Measurements from ENCODE around the gene MICALL2. TPM values are rescaled to one million over a fixed set of nuclear protein-coding genes. Genes with fewer than 3 reads are reported as not detected.

Gene MICALL2
- polyA plus RNA-seq, 1 donor from 2014 or later = 12.8 TPM

GRCh38 chr7:1452205-1452604 is 7.1 kb downstream of the MICALL2 start:
- H2AFZ ChIP-seq (ENCODE audit: low read depth, low read length) = no peak overlapping the region
- no peaks in the 10 kb centered on the region for H4K20me1 ChIP-seq (ENCODE audit: insufficient read depth)
- no peak for TF ChIP-seq EP300 (conservative IDR thresholded peaks at IDR 0.05; ENCODE audit: poor library complexity, severe bottlenecking)
- TF ChIP-seq CTCF (IDR thresholded peaks at IDR 0.05; ENCODE audit: poor library complexity, severe bottlenecking) = no peak
- TF ChIP-seq EZH2 (IDR thresholded peaks at IDR 0.05; ENCODE audit: borderline replicate concordance, insufficient read depth, low read length, poor library complexity, severe bottlenecking) = no peak
- TF ChIP-seq MXI1 (conservative IDR thresholded peaks at IDR 0.05; ENCODE audit: poor library complexity, severe bottlenecking) = no peak
- no peak for TF ChIP-seq SMC3 (conservative IDR thresholded peaks at IDR 0.05; ENCODE audit: poor library complexity)
- TF ChIP-seq RAD21 (conservative IDR thresholded peaks at IDR 0.05) = no peak
- no peak for TF ChIP-seq POLR2AphosphoS5 (IDR thresholded peaks at IDR 0.05)
- no peak for TF ChIP-seq REST (IDR thresholded peaks at IDR 0.05; ENCODE audit: borderline replicate concordance)
- no peaks in the 10 kb centered on the region for H3K9me3 ChIP-seq (ENCODE audit: low read length)
- H3K27ac ChIP-seq (ENCODE audit: low read length) = no peak overlapping the region
- no peak overlapping the region for H3K4me2 ChIP-seq (ENCODE audit: low read length)
- H3K4me3 ChIP-seq (ENCODE audit: low read length) = no peak overlapping the region
- no peaks in the 10 kb centered on the region for H3K9me2 ChIP-seq (ENCODE audit: insufficient read depth, low read length)
- H3K79me2 ChIP-seq (replicated peaks; ENCODE audit: insufficient read depth, low read length) = no peaks in the 10 kb centered on the region
- no peaks in the 10 kb centered on the region for H3K36me3 ChIP-seq (ENCODE audit: insufficient read depth, low read length)
- no peak overlapping the region for H3K9ac ChIP-seq (ENCODE audit: low read length)
- H3K27me3 ChIP-seq (ENCODE audit: insufficient read depth, low read depth, low read length) = no peaks in the 10 kb centered on the region
- H3F3A ChIP-seq (ENCODE audit: insufficient read depth, low read length, poor library complexity, severe bottlenecking) = no peaks in the 10 kb centered on the region

GRCh38 chr7:1450987-1451386 is 8.3 kb downstream of the MICALL2 start:
- Histone ChIP-seq H3K27ac (ENCODE audit: low read length) (no peak overlapping the region), H3K27me3 (ENCODE audit: insufficient read depth, low read depth, low read length) (no peaks in the 10 kb centered on the region), H3K4me2 (ENCODE audit: low read length) (no peak overlapping the region), H4K20me1 (ENCODE audit: insufficient read depth) (no peaks in the 10 kb centered on the region), H3K9me2 (ENCODE audit: insufficient read depth, low read length) (no peaks in the 10 kb centered on the region), H2AFZ (ENCODE audit: low read depth, low read length) (no peak overlapping the region), H3K9me3 (ENCODE audit: low read length) (no peaks in the 10 kb centered on the region), H3K36me3 (ENCODE audit: insufficient read depth, low read length) (no peaks in the 10 kb centered on the region), H3K79me2 (replicated peaks; ENCODE audit: insufficient read depth, low read length) (no peaks in the 10 kb centered on the region), H3K4me3 (ENCODE audit: low read length) (no peak overlapping the region), H3F3A (ENCODE audit: insufficient read depth, low read length, poor library complexity, severe bottlenecking) (no peaks in the 10 kb centered on the region), H3K9ac (ENCODE audit: low read length) (no peak overlapping the region)
- TF ChIP-seq EP300 (conservative IDR thresholded peaks at IDR 0.05; ENCODE audit: poor library complexity, severe bottlenecking) = no peak
- no peak for TF ChIP-seq RAD21 (conservative IDR thresholded peaks at IDR 0.05)
- TF ChIP-seq SMC3 (conservative IDR thresholded peaks at IDR 0.05; ENCODE audit: poor library complexity) = no peak
- TF ChIP-seq CTCF (IDR thresholded peaks at IDR 0.05; ENCODE audit: poor library complexity, severe bottlenecking) = no peak
- no peak for TF ChIP-seq EZH2 (IDR thresholded peaks at IDR 0.05; ENCODE audit: borderline replicate concordance, insufficient read depth, low read length, poor library complexity, severe bottlenecking)
- no peak for TF ChIP-seq MXI1 (conservative IDR thresholded peaks at IDR 0.05; ENCODE audit: poor library complexity, severe bottlenecking)
- TF ChIP-seq TAF1 (IDR thresholded peaks at IDR 0.05; ENCODE audit: low read depth) = no peak
- no peak for TF ChIP-seq REST (IDR thresholded peaks at IDR 0.05; ENCODE audit: borderline replicate concordance)
- TF ChIP-seq POLR2AphosphoS5 (IDR thresholded peaks at IDR 0.05) = no peak

Measured in neural cell (in vitro differentiated cells).